A549 (cell line): ENCODE measurements around the gene GAREM1.

Experiments
- CHD2 ChIP-seq: fragments of 150-350 bp; IDR thresholded peaks from 2 replicates; pipeline ENCODE4 v1.6.1; 2014; ENCODE audit warnings: low read length; ENCODE audit not compliant: partially characterized antibody
- ESRRA ChIP-seq: fragments of 150-350 bp; IDR thresholded peaks from 2 replicates; pipeline ENCODE4 v1.6.1; 2014; ENCODE audit warnings: mild to moderate bottlenecking, low read length, borderline replicate concordance
- POLR2A ChIP-seq: IDR thresholded peaks from 2 replicates; pipeline ENCODE4 v1.6.1; 2012; ENCODE audit warnings: mild to moderate bottlenecking, low read length
- RFX5 ChIP-seq: fragments of 450-650 bp; IDR thresholded peaks from 2 replicates; pipeline ENCODE4 v1.7.1; 2014; ENCODE audit warnings: antibody characterized with exemption, mild to moderate bottlenecking, moderate library complexity
- TF ChIP-seq, protein P1 (sequence below): fragments of 200-600 bp; sonication (generic); IDR thresholded peaks from 2 replicates; pipeline ENCODE4 v1.6.1; 2016; ENCODE audit warnings: antibody characterized with exemption, mild to moderate bottlenecking, moderate library complexity
- TF ChIP-seq, protein P2 (sequence below): fragments of >200 bp; sonication (Bioruptor Twin); formaldehyde crosslinking; IDR thresholded peaks from 3 replicates; pipeline ENCODE4 v1.5.1; 2016
- TF ChIP-seq, protein P3 (sequence below): fragments of 250-450 bp; sonication (Bioruptor Pico); IDR thresholded peaks from 2 replicates; pipeline ENCODE4 v1.5.0; 2021; ENCODE audit warnings: mild to moderate bottlenecking, moderate library complexity, borderline replicate concordance
- TF ChIP-seq, protein P4 (sequence below): IDR thresholded peaks from 2 replicates; pipeline ENCODE4 v1.6.1; 2012

DNA sequence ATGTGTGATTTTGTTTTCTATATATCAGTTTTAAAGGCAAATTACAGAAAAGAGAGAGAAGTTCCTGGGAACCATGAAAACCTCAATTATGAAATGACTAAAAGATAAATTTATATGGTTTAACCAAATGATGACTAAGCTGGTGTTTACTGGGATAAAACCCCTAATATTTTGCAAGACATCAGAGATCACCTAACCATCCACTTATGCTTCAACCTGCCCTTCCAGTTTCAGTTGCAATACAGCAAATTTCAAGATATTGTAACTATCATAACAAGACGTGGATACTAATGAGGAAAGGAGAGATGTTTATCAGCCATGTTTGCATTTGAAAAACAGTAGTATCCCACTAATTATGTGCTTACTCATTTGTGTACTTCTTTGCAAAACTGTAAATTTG, 108.2 kb downstream of the GAREM1 start:
- TF ChIP-seq, protein P1, sequence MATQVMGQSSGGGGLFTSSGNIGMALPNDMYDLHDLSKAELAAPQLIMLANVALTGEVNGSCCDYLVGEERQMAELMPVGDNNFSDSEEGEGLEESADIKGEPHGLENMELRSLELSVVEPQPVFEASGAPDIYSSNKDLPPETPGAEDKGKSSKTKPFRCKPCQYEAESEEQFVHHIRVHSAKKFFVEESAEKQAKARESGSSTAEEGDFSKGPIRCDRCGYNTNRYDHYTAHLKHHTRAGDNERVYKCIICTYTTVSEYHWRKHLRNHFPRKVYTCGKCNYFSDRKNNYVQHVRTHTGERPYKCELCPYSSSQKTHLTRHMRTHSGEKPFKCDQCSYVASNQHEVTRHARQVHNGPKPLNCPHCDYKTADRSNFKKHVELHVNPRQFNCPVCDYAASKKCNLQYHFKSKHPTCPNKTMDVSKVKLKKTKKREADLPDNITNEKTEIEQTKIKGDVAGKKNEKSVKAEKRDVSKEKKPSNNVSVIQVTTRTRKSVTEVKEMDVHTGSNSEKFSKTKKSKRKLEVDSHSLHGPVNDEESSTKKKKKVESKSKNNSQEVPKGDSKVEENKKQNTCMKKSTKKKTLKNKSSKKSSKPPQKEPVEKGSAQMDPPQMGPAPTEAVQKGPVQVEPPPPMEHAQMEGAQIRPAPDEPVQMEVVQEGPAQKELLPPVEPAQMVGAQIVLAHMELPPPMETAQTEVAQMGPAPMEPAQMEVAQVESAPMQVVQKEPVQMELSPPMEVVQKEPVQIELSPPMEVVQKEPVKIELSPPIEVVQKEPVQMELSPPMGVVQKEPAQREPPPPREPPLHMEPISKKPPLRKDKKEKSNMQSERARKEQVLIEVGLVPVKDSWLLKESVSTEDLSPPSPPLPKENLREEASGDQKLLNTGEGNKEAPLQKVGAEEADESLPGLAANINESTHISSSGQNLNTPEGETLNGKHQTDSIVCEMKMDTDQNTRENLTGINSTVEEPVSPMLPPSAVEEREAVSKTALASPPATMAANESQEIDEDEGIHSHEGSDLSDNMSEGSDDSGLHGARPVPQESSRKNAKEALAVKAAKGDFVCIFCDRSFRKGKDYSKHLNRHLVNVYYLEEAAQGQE: no peak
- TF ChIP-seq, protein P2, sequence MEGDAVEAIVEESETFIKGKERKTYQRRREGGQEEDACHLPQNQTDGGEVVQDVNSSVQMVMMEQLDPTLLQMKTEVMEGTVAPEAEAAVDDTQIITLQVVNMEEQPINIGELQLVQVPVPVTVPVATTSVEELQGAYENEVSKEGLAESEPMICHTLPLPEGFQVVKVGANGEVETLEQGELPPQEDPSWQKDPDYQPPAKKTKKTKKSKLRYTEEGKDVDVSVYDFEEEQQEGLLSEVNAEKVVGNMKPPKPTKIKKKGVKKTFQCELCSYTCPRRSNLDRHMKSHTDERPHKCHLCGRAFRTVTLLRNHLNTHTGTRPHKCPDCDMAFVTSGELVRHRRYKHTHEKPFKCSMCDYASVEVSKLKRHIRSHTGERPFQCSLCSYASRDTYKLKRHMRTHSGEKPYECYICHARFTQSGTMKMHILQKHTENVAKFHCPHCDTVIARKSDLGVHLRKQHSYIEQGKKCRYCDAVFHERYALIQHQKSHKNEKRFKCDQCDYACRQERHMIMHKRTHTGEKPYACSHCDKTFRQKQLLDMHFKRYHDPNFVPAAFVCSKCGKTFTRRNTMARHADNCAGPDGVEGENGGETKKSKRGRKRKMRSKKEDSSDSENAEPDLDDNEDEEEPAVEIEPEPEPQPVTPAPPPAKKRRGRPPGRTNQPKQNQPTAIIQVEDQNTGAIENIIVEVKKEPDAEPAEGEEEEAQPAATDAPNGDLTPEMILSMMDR: no peak
- TF ChIP-seq POLR2A (no peak), ESRRA (no peak), RFX5 (no peak), CHD2 (no peak)
- TF ChIP-seq, protein P3, sequence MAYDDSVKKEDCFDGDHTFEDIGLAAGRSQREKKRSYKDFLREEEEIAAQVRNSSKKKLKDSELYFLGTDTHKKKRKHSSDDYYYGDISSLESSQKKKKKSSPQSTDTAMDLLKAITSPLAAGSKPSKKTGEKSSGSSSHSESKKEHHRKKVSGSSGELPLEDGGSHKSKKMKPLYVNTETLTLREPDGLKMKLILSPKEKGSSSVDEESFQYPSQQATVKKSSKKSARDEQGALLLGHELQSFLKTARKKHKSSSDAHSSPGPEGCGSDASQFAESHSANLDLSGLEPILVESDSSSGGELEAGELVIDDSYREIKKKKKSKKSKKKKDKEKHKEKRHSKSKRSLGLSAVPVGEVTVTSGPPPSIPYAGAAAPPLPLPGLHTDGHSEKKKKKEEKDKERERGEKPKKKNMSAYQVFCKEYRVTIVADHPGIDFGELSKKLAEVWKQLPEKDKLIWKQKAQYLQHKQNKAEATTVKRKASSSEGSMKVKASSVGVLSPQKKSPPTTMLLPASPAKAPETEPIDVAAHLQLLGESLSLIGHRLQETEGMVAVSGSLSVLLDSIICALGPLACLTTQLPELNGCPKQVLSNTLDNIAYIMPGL (CRISPR knock-in tag): no peak
- TF ChIP-seq, protein P4, sequence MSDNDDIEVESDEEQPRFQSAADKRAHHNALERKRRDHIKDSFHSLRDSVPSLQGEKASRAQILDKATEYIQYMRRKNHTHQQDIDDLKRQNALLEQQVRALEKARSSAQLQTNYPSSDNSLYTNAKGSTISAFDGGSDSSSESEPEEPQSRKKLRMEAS: no peak
